ENCODE data around the gene TMEM132A. TPM values are rescaled to one million over a fixed set of nuclear protein-coding genes. Genes with fewer than 3 reads are reported as not detected.

TMEM132A gene
- total and polyA plus RNA-seq, 2 donors (not counting 1 experiment from before 2014, with no cell fraction given) = 6.9 to 13.2 TPM

DNA sequence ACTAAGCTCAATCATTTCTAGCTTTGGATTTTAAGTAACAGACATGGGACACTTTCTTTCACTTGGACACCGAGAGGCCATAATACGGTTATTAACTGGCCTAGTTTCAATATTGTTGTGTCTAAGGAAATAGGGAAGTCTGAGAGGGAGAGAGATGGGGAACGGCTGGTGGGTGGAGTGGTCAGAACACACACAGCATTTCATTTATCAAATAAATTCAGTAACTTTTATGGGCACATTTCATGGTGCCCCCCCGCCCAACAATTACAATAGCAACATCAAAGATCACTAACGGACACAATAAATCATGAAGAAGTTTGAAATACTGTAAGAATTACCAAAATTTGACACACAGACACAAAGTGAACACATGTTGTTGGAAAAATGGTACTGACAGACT lies 28.6 kb upstream of the TMEM132A start:
- Histone ChIP-seq H4K20me1 (ENCODE audit: control insufficient read depth, extremely low read depth, insufficient read depth, low read length) (no peaks in the 10 kb centered on the region), H3K4me2 (ENCODE audit: extremely low read depth, insufficient read depth, low read length) (no peak overlapping the region), H3K9ac (ENCODE audit: insufficient read depth, low read length) (no peak overlapping the region), H3K27ac (ENCODE audit: insufficient read depth, low read length) (no peak overlapping the region), H3K27me3 (ENCODE audit: control insufficient read depth, insufficient read depth, low read length) (no peaks in the 10 kb centered on the region), H3K36me3 (ENCODE audit: control insufficient read depth, insufficient read depth, low read length) (peaks cover 19% of the 10 kb centered on the region), H3K9me3 (ENCODE audit: control insufficient read depth, insufficient read depth, low read depth, low read length) (no peaks in the 10 kb centered on the region), H3K79me2 (ENCODE audit: control insufficient read depth, insufficient read depth, low read length) (no peaks in the 10 kb centered on the region), H2AFZ (ENCODE audit: low read length) (no peak overlapping the region), H3K4me3 (replicated peaks in 1 of 4; ENCODE audit: control extremely low read depth in 1 of 4, insufficient read depth in 1 of 4, low read depth in 3 of 4, low read length in 4 of 4) (no peak overlapping the region), H3K4me1 (ENCODE audit: control insufficient read depth, extremely low read depth, insufficient read depth, low read length) (no peaks in the 10 kb centered on the region)
- TF ChIP-seq EZH2 (IDR thresholded peaks at IDR 0.05; ENCODE audit: low read length, missing control alignments) = no peak
- TF ChIP-seq, protein P1, sequence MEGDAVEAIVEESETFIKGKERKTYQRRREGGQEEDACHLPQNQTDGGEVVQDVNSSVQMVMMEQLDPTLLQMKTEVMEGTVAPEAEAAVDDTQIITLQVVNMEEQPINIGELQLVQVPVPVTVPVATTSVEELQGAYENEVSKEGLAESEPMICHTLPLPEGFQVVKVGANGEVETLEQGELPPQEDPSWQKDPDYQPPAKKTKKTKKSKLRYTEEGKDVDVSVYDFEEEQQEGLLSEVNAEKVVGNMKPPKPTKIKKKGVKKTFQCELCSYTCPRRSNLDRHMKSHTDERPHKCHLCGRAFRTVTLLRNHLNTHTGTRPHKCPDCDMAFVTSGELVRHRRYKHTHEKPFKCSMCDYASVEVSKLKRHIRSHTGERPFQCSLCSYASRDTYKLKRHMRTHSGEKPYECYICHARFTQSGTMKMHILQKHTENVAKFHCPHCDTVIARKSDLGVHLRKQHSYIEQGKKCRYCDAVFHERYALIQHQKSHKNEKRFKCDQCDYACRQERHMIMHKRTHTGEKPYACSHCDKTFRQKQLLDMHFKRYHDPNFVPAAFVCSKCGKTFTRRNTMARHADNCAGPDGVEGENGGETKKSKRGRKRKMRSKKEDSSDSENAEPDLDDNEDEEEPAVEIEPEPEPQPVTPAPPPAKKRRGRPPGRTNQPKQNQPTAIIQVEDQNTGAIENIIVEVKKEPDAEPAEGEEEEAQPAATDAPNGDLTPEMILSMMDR (conservative IDR thresholded peaks at IDR 0.05 in 1 of 2, IDR thresholded peaks at IDR 0.05 in 1 of 2; ENCODE audit: low read depth in 1 of 2, low read length in 2 of 2) = no peak
- no peak for DNase-seq (ENCODE audit: low read depth in 2 of 2)

DNA sequence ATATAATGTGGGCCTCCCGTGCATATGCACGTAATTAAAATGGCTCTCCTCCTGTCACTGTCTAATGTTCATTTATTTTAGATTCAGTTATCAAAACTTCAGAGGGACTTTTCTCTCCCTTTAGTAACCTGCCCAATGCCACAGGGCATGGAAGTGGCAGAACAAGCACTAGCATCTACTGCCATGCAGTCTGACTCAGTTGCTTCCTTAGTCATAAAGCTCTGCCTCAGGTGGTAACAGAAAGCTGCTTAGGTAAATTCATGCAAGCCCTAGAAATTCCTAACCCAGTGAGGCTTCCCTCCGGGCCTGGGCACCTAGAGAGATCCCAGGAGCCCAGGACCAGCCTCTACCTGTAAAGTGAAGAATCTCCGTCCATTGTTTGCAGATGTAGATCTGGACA lies 26.8 kb upstream of the TMEM132A start:
- no peak overlapping the region for H3K4me3 ChIP-seq (replicated peaks in 1 of 4; ENCODE audit: control extremely low read depth in 1 of 4, insufficient read depth in 1 of 4, low read depth in 3 of 4, low read length in 4 of 4)
- no peaks in the 10 kb centered on the region for H4K20me1 ChIP-seq (ENCODE audit: control insufficient read depth, extremely low read depth, insufficient read depth, low read length)
- TF ChIP-seq, protein P1 (conservative IDR thresholded peaks at IDR 0.05 in 1 of 2, IDR thresholded peaks at IDR 0.05 in 1 of 2; ENCODE audit: low read depth in 1 of 2, low read length in 2 of 2) = no peak
- no peak for TF ChIP-seq EZH2 (IDR thresholded peaks at IDR 0.05; ENCODE audit: low read length, missing control alignments)
- H3K9me3 ChIP-seq (ENCODE audit: control insufficient read depth, insufficient read depth, low read depth, low read length) = no peaks in the 10 kb centered on the region
- H2AFZ ChIP-seq (ENCODE audit: low read length) = no peak overlapping the region
- H3K27me3 ChIP-seq (ENCODE audit: control insufficient read depth, insufficient read depth, low read length) = no peaks in the 10 kb centered on the region
- H3K36me3 ChIP-seq (ENCODE audit: control insufficient read depth, insufficient read depth, low read length) = peaks cover 20% of the 10 kb centered on the region
- no peak overlapping the region for H3K4me2 ChIP-seq (ENCODE audit: extremely low read depth, insufficient read depth, low read length)
- no peak overlapping the region for H3K9ac ChIP-seq (ENCODE audit: insufficient read depth, low read length)
- no peaks in the 10 kb centered on the region for H3K79me2 ChIP-seq (ENCODE audit: control insufficient read depth, insufficient read depth, low read length)
- H3K27ac ChIP-seq (ENCODE audit: insufficient read depth, low read length) = no peak overlapping the region
- DNase-seq (ENCODE audit: low read depth in 2 of 2) = no peak
- H3K4me1 ChIP-seq (ENCODE audit: control insufficient read depth, extremely low read depth, insufficient read depth, low read length) = no peaks in the 10 kb centered on the region

DNA sequence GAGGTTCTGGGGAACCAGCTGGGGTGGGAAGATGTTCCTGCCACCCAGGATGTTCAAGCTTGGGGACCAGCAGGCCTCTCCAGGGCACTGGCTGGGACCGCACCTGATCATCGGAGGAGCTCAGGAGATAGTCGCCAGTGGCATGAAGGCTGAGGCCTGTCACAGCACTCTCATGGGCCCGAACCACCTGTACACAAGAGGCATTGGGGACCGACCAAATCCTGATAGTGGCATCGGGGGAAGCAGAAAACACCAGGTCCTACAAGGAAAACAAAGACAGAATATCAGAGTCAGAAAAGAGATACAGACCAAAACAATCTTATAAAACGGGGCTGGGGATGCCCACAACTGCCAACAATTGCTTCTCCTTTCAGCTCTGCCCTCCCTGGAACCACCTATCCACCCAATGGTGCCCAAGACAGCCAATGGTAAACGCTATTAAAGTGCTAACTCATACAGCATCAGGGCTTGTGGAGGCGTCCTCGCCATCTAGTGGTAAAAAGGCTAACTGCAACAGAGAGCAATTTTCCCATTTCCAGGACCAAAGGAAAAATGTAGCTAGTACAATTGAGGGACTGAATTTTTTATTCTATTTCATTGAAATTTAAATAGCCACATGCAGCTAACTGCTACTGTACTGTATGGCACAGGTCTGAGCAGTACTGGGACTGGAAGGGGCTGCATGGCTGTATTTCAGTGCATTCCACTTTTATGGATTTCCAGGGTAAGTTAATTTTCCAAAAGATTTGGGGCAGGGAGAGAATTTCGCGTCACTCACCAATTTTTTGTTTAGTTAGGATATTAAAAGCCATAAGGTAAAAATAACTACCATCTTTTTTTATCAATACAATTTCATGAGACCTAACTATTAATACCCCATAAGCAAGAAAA lies 25.0 kb upstream of the TMEM132A start:
- Histone ChIP-seq H4K20me1 (ENCODE audit: control insufficient read depth, extremely low read depth, insufficient read depth, low read length) (no peaks in the 10 kb centered on the region), H3K36me3 (ENCODE audit: control insufficient read depth, insufficient read depth, low read length) (peaks cover 18% of the 10 kb centered on the region), H3K9me3 (ENCODE audit: control insufficient read depth, insufficient read depth, low read depth, low read length) (no peaks in the 10 kb centered on the region), H3K79me2 (ENCODE audit: control insufficient read depth, insufficient read depth, low read length) (peaks cover 15% of the 10 kb centered on the region), H3K27me3 (ENCODE audit: control insufficient read depth, insufficient read depth, low read length) (no peaks in the 10 kb centered on the region), H3K4me3 (replicated peaks in 1 of 4; ENCODE audit: control extremely low read depth in 1 of 4, insufficient read depth in 1 of 4, low read depth in 3 of 4, low read length in 4 of 4) (no peak overlapping the region), H3K4me2 (ENCODE audit: extremely low read depth, insufficient read depth, low read length) (no peak overlapping the region), H3K27ac (ENCODE audit: insufficient read depth, low read length) (peak overlapping the region; percentile 66), H2AFZ (ENCODE audit: low read length) (no peak overlapping the region), H3K4me1 (ENCODE audit: control insufficient read depth, extremely low read depth, insufficient read depth, low read length) (no peaks in the 10 kb centered on the region), H3K9ac (ENCODE audit: insufficient read depth, low read length) (no peak overlapping the region)
- TF ChIP-seq EZH2 (IDR thresholded peaks at IDR 0.05; ENCODE audit: low read length, missing control alignments) = no peak
- TF ChIP-seq, protein P1 (conservative IDR thresholded peaks at IDR 0.05 in 1 of 2, IDR thresholded peaks at IDR 0.05 in 1 of 2; ENCODE audit: low read depth in 1 of 2, low read length in 2 of 2) = peak; percentile 97 to 99
- peak; percentile 54 to 76 for DNase-seq (ENCODE audit: low read depth in 2 of 2)
